ENCODE results near the gene PDHX.

- no peak for TF ChIP-seq SUZ12 (IDR thresholded peaks at IDR 0.05; ENCODE audit: unreplicated experiment)
- TF ChIP-seq CTCF (IDR thresholded peaks at IDR 0.05 in 2 of 3, conservative IDR thresholded peaks at IDR 0.05 in 1 of 3; ENCODE audit: control insufficient read depth in 2 of 3, extremely low read depth in 1 of 3, insufficient read depth in 1 of 3, low read depth in 3 of 3, low read length in 3 of 3) = no peak
- no peak for TF ChIP-seq CBX3 (IDR thresholded peaks at IDR 0.05; ENCODE audit: borderline replicate concordance, low read depth)
- TF ChIP-seq IKZF1 (conservative IDR thresholded peaks at IDR 0.05) = no peak
- TF ChIP-seq E2F4 (IDR thresholded peaks at IDR 0.05; ENCODE audit: low read depth, low read length) = no peak
- no peak for TF ChIP-seq FOS (IDR thresholded peaks at IDR 0.05; ENCODE audit: borderline replicate concordance, extremely low read depth, insufficient read length)
Measured at GRCh38 chr11:34929794-34930763, 13.7 kb downstream of the PDHX start.

All from GM12878 (cell line).